Suprapubic skin (tissue), 3 donors: ENCODE measurements around the gene ST7.

Experiments used
- CTCF ChIP-seq, 2 donors: fragments of 200-600 bp in 1 of 2; fragments of 450-650 bp in 1 of 2; sonication (generic) in 1 of 2; IDR thresholded peaks; one replicate each; pipeline ENCODE4 v1.5.1; 2016 to 2019; ENCODE audit warnings: antibody characterized with exemption in 2 of 2, mild to moderate bottlenecking in 1 of 2, moderate library complexity in 1 of 2
- EP300 ChIP-seq: sonication (generic); formaldehyde crosslinking; IDR thresholded peaks from one replicate; pipeline ENCODE4 v1.6.1; 2017; ENCODE audit warnings: antibody characterized with exemption
- POLR2A ChIP-seq, 2 donors: fragments of 450-650 bp; IDR thresholded peaks; one replicate each; pipeline ENCODE4 v1.6.1; 2017; ENCODE audit warnings: antibody characterized with exemption in 2 of 2, mild to moderate bottlenecking in 2 of 2, moderate library complexity in 2 of 2

GRCh38 chr7:117231047-117231359 is 277.7 kb downstream of the ST7 start:
- no peak for TF ChIP-seq CTCF (IDR thresholded peaks at IDR 0.05)
- no peak for TF ChIP-seq EP300
- no peak for TF ChIP-seq POLR2A (IDR thresholded peaks at IDR 0.05)
